HCT116 (cell line): ENCODE data around the gene HYCC2. TPM values are rescaled to one million over a fixed set of nuclear protein-coding genes. Genes with fewer than 3 reads are reported as not detected.

Experiments
- ATAC-seq: fragments of 200-7000 bp; cut with Tn5 transposase; 2 replicates; pipeline ENCODE4 v1.9.1; 2020; ENCODE audit warnings: mild to moderate bottlenecking, moderate library complexity
- BruUV-seq: library from RNA; stranded (reverse); fragments of 400-500 nt; replicated peaks from 2 replicates; lab custom pipeline; 2021; lab: Mats Ljungman, UMichigan
- CTCF ChIA-PET: fragments of 300-600 bp; sonication (Branson Sonifier 250); formaldehyde crosslinking; loops from one replicate; lab custom pipeline; 2021; ENCODE audit warnings: antibody characterized with exemption; lab: Charles Lee
- POLR2A ChIA-PET: fragments of 300-600, 350-600 bp; sonication (Branson Sonifier 250); formaldehyde crosslinking; loops from one replicate; lab custom pipeline; 2021; ENCODE audit warnings: antibody characterized with exemption; lab: Charles Lee
- RAD21 ChIA-PET, 2 experiments: fragments of 300-600 bp; sonication (Branson Sonifier 250); formaldehyde crosslinking; loops; one replicate each; lab custom pipeline; 2023; ENCODE audit warnings: low total read pairs in 2 of 2; ENCODE audit not compliant: uncharacterized antibody in 2 of 2, unreplicated experiment in 2 of 2, low non-redundant PET in 1 of 2; lab: Charles Lee
- DNase-seq: peaks from one replicate; pipeline ENCODE4 v3.0.0-alpha.2; 2010; ENCODE audit warnings: low read depth, low spot score
- H2AFZ ChIP-seq: fragments of 200-600 bp; shearing (Covaris generic), sonication (generic); 2 replicates; pipeline ENCODE4 v1.6.1; 2017; ENCODE audit warnings: low read depth, mixed run types, mixed read lengths, antibody characterized with exemption, low read length; ENCODE audit not compliant: poor library complexity, severe bottlenecking
- H3K27ac ChIP-seq: 2 replicates; pipeline ENCODE4 v1.5.1; 2012; ENCODE audit warnings: low read depth, low read length
- H3K27me3 ChIP-seq: fragments of 200-600 bp; sonication (generic); 2 replicates; pipeline ENCODE4 v1.6.1; 2016; ENCODE audit warnings: mixed run types, low read length, mixed read lengths; ENCODE audit not compliant: insufficient read depth
- H3K36me3 ChIP-seq, 2 experiments: fragments of 200-500 bp in 1 of 2; fragments of 200-600 bp in 1 of 2; sonication (Bioruptor generic) in 1 of 2; sonication (generic) in 1 of 2; 2 replicates each; pipeline versions ENCODE4 v1.5.1 to v1.6.1; 2014 to 2016; ENCODE audit warnings: low read length in 2 of 2, inconsistent platforms in 1 of 2, mixed read lengths in 1 of 2, mixed run types in 1 of 2; ENCODE audit not compliant: insufficient read depth in 2 of 2, control insufficient read depth in 1 of 2
- H3K4me1 ChIP-seq, 2 experiments: fragments of 200-600 bp in 1 of 2; sonication (generic) in 1 of 2; 2 replicates each; pipeline versions ENCODE4 v1.5.1 to v1.6.1; 2012 to 2017; ENCODE audit warnings: low read length in 2 of 2, inconsistent platforms in 1 of 2, mild to moderate bottlenecking in 1 of 2, mixed read lengths in 1 of 2, mixed run types in 1 of 2, moderate library complexity in 1 of 2; ENCODE audit not compliant: insufficient read depth in 2 of 2, control insufficient read depth in 1 of 2
- H3K4me2 ChIP-seq: fragments of 200-600 bp; sonication (generic); 2 replicates; pipeline ENCODE4 v1.6.1; 2017; ENCODE audit warnings: mixed run types, low read length, mixed read lengths
- H3K4me3 ChIP-seq, 2 experiments: fragments of 200-600 bp in 1 of 2; sonication (generic) in 1 of 2; replicated peaks in 1 of 2; 2 replicates each; pipeline ENCODE4 v1.5.1; 2011 to 2016; ENCODE audit warnings: low read length in 2 of 2, control low read depth in 1 of 2, low read depth in 1 of 2, mild to moderate bottlenecking in 1 of 2, mixed read lengths in 1 of 2, mixed run types in 1 of 2
- H3K79me2 ChIP-seq: fragments of 200-600 bp; sonication (generic); 2 replicates; pipeline ENCODE4 v1.6.1; 2017; ENCODE audit warnings: mild to moderate bottlenecking, mixed run types, low read length, moderate library complexity, mixed read lengths; ENCODE audit not compliant: insufficient read depth
- H3K9ac ChIP-seq: fragments of 200-600 bp; sonication (generic); 2 replicates; pipeline ENCODE4 v1.6.1; 2016; ENCODE audit warnings: low read length, mixed read lengths
- H3K9me2 ChIP-seq: fragments of 200-600 bp; sonication (generic), shearing (Covaris generic); 2 replicates; pipeline ENCODE4 v1.6.1; 2017; ENCODE audit warnings: mixed run types, mild to moderate bottlenecking, moderate library complexity; ENCODE audit not compliant: insufficient read depth
- H3K9me3 ChIP-seq, 2 experiments: fragments of 200-500 bp in 1 of 2; fragments of 200-600 bp in 1 of 2; sonication (Bioruptor generic) in 1 of 2; sonication (generic) in 1 of 2; 2 replicates each; pipeline ENCODE4 v1.6.1; 2014 to 2017; ENCODE audit warnings: low read length in 2 of 2, mixed read lengths in 2 of 2, inconsistent platforms in 1 of 2, low read depth in 1 of 2, mild to moderate bottlenecking in 1 of 2, mixed run types in 1 of 2, moderate library complexity in 1 of 2; ENCODE audit not compliant: control insufficient read depth in 1 of 2, insufficient read depth in 1 of 2
- H4K20me1 ChIP-seq: fragments of 200-600 bp; sonication (generic), shearing (Covaris generic); 2 replicates; pipeline ENCODE4 v1.6.1; 2017; ENCODE audit warnings: mixed run types, mild to moderate bottlenecking, moderate library complexity; ENCODE audit not compliant: insufficient read depth
- ATF3 ChIP-seq: IDR thresholded peaks from 2 replicates; pipeline ENCODE4 v1.6.1; 2012
- ELF1 ChIP-seq: IDR thresholded peaks from 2 replicates; pipeline ENCODE4 v1.6.1; 2012; ENCODE audit warnings: low read depth, borderline replicate concordance
- FOSL1 ChIP-seq: IDR thresholded peaks from 2 replicates; pipeline ENCODE4 v1.6.1; 2012; ENCODE audit warnings: low read depth
- POLR2A ChIP-seq: IDR thresholded peaks from 2 replicates; pipeline ENCODE4 v1.7.0; 2011; ENCODE audit warnings: borderline replicate concordance; ENCODE audit not compliant: insufficient read depth, insufficient read length; ENCODE audit errors: extremely low read depth
- SIN3A ChIP-seq: IDR thresholded peaks from 2 replicates; pipeline ENCODE4 v1.6.1; 2012; ENCODE audit warnings: low read depth
- SP1 ChIP-seq: IDR thresholded peaks from 2 replicates; pipeline ENCODE4 v1.6.1; 2012; ENCODE audit warnings: low read depth
- SRF ChIP-seq: IDR thresholded peaks from 2 replicates; pipeline ENCODE4 v1.6.1; 2012; ENCODE audit warnings: low read depth
- ZFX ChIP-seq: fragments of 450-650 bp; IDR thresholded peaks from 2 replicates; pipeline ENCODE4 v1.6.1; 2017
- ZNF274 ChIP-seq: fragments of 200-500 bp; sonication (Bioruptor generic); IDR thresholded peaks from 2 replicates; pipeline ENCODE4 v1.6.1; 2014; ENCODE audit warnings: mild to moderate bottlenecking, low read depth, low read length, inconsistent platforms
- intact Hi-C: fragments of 100-400 bp; cut with micrococcal nuclease; formaldehyde crosslinking; loops from 2 replicates; pipeline ENCODE4 v1.10.0; 2022
- total RNA-seq: library from RNA; stranded (reverse); gene quantifications from one replicate; pipeline ENCODE4 v1.2.1, GENCODE V29; 2021; ENCODE audit not compliant: unreplicated experiment
- TF ChIP-seq, protein P1 (sequence below): IDR thresholded peaks from 2 replicates; pipeline ENCODE4 v1.6.1; 2012
- TF ChIP-seq, protein P2 (sequence below): IDR thresholded peaks from 2 replicates; pipeline ENCODE4 v1.6.1; 2012; ENCODE audit warnings: low read depth

Gene HYCC2
- total RNA-seq, 1 experiment from 2014 or later = 9.9 TPM

DNA sequence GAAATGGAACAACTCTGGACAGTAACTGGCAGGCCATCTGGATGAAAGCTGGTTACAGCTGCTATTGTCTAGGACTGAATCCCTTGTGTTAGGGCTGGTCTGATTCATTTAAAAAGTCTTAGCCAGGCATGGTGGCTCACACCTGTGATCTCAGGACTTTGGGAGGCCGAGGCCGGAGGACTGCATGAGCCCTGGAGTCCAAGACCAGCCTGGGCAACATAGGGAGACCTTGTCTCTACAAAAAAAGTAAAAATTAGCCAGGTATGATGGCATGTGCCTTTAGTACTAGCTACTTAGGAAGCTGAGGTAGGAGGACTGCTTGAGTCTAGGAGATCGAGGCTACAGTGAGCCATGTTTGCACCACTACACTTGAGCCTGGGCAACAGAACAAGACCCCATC, 29.0 kb upstream of the HYCC2 start:
- Histone ChIP-seq H3K27me3 (no peaks in the 10 kb centered on the region), H3K79me2 (no peaks in the 10 kb centered on the region), H3K4me2 (no peak overlapping the region), H3K9me3 (no peaks in the 10 kb centered on the region)
- RAD21 ChIA-PET = no interaction called here
- CTCF ChIA-PET = interaction anchor here (0.9 kb wide), 1 partner anchor 58 kb away, joined by 3 read pairs; no protein-coding TSS in a partner anchor
- DNase-seq = no peak
- no peak for TF ChIP-seq POLR2A
- TF ChIP-seq, protein P1, sequence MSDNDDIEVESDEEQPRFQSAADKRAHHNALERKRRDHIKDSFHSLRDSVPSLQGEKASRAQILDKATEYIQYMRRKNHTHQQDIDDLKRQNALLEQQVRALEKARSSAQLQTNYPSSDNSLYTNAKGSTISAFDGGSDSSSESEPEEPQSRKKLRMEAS = no peak
- no peak for TF ChIP-seq SRF
- no peak for TF ChIP-seq SIN3A
- no peak for TF ChIP-seq ZFX
- TF ChIP-seq ZNF274 = no peak
- TF ChIP-seq, protein P2, sequence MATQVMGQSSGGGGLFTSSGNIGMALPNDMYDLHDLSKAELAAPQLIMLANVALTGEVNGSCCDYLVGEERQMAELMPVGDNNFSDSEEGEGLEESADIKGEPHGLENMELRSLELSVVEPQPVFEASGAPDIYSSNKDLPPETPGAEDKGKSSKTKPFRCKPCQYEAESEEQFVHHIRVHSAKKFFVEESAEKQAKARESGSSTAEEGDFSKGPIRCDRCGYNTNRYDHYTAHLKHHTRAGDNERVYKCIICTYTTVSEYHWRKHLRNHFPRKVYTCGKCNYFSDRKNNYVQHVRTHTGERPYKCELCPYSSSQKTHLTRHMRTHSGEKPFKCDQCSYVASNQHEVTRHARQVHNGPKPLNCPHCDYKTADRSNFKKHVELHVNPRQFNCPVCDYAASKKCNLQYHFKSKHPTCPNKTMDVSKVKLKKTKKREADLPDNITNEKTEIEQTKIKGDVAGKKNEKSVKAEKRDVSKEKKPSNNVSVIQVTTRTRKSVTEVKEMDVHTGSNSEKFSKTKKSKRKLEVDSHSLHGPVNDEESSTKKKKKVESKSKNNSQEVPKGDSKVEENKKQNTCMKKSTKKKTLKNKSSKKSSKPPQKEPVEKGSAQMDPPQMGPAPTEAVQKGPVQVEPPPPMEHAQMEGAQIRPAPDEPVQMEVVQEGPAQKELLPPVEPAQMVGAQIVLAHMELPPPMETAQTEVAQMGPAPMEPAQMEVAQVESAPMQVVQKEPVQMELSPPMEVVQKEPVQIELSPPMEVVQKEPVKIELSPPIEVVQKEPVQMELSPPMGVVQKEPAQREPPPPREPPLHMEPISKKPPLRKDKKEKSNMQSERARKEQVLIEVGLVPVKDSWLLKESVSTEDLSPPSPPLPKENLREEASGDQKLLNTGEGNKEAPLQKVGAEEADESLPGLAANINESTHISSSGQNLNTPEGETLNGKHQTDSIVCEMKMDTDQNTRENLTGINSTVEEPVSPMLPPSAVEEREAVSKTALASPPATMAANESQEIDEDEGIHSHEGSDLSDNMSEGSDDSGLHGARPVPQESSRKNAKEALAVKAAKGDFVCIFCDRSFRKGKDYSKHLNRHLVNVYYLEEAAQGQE = no peak
- TF ChIP-seq ATF3 = no peak
- no peak for TF ChIP-seq SP1
- no peak for TF ChIP-seq ELF1
- TF ChIP-seq FOSL1 = no peak
- TF ChIP-seq, all 23 proteins: peak for 0
- BruUV-seq = no TSS peak
- Histone ChIP-seq H3K4me1 (no peaks in the 10 kb centered on the region), H3K4me3 (no peak overlapping the region), H3K27ac (no peak overlapping the region), H3K9me2 (no peaks in the 10 kb centered on the region), H3K36me3 (no peaks in the 10 kb centered on the region), H2AFZ (no peak overlapping the region), H3K9ac (no peak overlapping the region), H4K20me1 (no peaks in the 10 kb centered on the region)
- intact Hi-C loops = no loop called here
- POLR2A ChIA-PET = no interaction called here
- ATAC-seq = no peak
